ENCODE data around the gene FGFRL1.

FGFRL1 gene

DNA sequence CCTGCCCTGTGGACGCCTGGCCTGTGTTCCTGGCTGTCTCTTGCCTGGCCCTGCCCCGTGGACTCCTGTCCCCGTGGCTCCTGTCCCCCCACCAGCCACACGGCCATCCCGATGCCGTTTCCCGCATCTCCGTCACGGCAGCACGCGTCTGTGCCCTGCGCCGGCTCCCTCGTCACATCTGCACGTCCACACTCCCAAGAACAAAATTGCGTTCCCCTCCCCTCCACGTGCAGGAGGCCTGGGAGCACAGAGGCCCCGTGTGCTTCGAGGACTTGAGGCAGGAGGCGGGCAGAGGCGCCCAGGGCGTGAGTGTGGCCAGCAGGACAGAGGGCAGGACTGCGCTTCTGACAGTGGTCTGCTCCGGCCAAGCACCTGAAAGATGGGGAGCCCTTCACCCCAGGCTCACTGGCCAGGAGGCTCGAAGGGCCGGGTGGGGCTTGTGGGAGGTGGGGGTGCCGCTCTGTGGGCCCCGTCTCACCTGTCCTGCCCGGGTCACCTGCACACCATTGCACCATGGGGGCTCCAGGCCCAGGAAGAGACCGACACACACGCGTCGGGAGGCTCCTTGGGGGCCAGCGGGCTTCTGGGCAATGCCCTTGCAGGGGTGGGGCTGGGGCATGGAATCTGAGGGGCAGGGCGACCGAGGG is 17.3 kb downstream of the FGFRL1 start:
- H3K4me3 Mint-ChIP-seq, result no peak overlapping the region
- no peaks in the 10 kb centered on the region for H3K4me1 Mint-ChIP-seq (ENCODE audit: low read depth)
- H3K27me3 Mint-ChIP-seq, result no peaks in the 10 kb centered on the region
- H3K9me3 Mint-ChIP-seq, result no peaks in the 10 kb centered on the region
- H3K27ac Mint-ChIP-seq, result no peak overlapping the region
- H3K36me3 Mint-ChIP-seq (ENCODE audit: low read depth), result peaks cover 9% of the 10 kb centered on the region

DNA sequence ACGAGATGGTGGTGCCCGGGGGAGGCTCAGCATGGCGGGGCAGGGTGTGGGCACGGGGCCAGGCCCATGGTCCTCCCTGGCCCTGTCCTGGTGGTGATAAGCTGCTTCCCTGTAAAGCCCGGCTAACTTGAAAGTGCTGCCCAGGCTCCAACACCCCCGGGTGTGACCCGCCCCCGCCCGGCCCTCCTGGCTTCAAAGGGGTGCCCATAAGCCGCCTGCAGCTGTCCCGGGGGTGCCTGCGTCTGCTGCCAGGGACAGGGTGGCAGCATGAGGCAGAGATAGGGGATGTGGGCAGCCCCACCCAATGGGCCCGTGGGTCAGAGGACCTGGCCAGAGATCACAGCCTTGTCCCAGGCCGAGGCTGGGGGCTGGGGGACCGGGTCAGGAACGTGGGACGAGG is 18.1 kb downstream of the FGFRL1 start:
- H3K4me1 Mint-ChIP-seq (ENCODE audit: low read depth), result no peaks in the 10 kb centered on the region
- H3K27ac Mint-ChIP-seq, result no peak overlapping the region
- no peak overlapping the region for H3K4me3 Mint-ChIP-seq
- H3K9me3 Mint-ChIP-seq, result no peaks in the 10 kb centered on the region
- H3K36me3 Mint-ChIP-seq (ENCODE audit: low read depth), result peaks cover 9% of the 10 kb centered on the region
- no peaks in the 10 kb centered on the region for H3K27me3 Mint-ChIP-seq

DNA sequence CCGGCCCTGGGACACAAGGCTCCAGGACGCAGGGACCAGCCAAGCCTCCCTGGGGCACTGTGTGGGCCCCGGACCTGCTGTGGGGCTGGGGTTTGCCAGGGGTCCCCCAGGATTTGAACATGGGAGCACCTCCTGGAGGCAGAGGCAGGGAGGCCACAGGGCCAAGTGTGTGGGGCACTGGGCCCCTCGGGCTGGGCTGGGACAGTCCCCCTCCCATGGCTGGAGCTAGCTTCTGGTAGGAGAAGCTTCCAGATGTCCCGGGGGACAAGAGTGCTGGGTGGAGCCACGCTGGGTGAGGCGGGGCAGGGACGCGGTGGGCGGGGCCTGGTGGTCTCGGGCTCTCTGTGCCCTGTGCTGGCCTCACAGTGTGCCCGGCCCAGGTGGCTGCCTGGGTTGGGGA is 18.6 kb downstream of the FGFRL1 start:
- Mint-ChIP-seq H3K36me3 (ENCODE audit: low read depth) (peaks cover 6% of the 10 kb centered on the region), H3K4me3 (no peak overlapping the region), H3K9me3 (no peaks in the 10 kb centered on the region), H3K4me1 (ENCODE audit: low read depth) (no peaks in the 10 kb centered on the region), H3K27me3 (no peaks in the 10 kb centered on the region), H3K27ac (no peak overlapping the region)

DNA sequence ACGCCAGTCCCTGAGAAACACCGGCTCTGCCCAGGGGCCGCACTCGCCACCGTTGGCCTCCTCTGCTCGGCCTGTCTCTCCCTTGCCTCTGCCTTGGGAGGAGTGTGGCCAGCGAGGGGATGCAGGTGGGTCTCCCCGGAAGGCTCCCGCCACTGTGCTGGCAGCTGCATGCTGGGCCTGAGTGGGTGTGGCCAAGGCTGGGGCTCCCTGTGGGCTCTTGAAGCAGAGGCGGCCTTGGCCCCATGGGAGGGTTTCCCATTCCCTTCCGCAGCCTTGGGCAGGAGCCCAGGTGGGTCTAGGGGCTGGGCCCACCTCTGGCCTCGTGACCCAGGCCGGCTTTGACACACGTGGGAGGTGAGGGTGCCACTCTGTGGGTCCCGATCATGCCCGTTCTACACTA is 19.1 kb downstream of the FGFRL1 start:
- Mint-ChIP-seq H3K36me3 (ENCODE audit: low read depth) (peaks cover under 1% of the 10 kb centered on the region), H3K9me3 (no peaks in the 10 kb centered on the region), H3K4me1 (ENCODE audit: low read depth) (no peaks in the 10 kb centered on the region), H3K27me3 (no peaks in the 10 kb centered on the region), H3K27ac (no peak overlapping the region), H3K4me3 (no peak overlapping the region)

DNA sequence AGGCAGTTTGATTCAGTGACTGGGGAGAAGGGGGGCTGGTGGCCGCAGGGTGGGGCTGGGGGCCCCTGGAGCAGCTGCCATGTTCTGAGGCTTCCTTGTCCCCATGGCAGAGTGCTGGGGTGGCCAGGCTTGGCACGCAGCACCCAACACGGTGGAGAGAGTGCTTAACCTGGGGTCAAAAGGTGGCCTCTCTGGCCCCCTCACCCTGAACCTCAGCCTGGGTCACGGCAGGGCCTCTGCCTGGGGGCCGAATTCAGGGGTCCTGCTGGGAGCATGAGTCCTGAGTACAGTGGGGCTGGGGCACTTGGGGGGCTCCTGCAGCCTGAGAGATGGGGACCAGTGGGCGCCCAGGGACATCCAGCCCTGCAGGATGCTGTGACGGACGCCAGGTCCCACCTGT is 19.9 kb downstream of the FGFRL1 start:
- H3K4me3 Mint-ChIP-seq, result no peak overlapping the region
- H3K4me1 Mint-ChIP-seq (ENCODE audit: low read depth), result no peaks in the 10 kb centered on the region
- H3K27ac Mint-ChIP-seq, result no peak overlapping the region
- H3K36me3 Mint-ChIP-seq (ENCODE audit: low read depth), result no peaks in the 10 kb centered on the region
- no peaks in the 10 kb centered on the region for H3K27me3 Mint-ChIP-seq
- no peaks in the 10 kb centered on the region for H3K9me3 Mint-ChIP-seq

DNA sequence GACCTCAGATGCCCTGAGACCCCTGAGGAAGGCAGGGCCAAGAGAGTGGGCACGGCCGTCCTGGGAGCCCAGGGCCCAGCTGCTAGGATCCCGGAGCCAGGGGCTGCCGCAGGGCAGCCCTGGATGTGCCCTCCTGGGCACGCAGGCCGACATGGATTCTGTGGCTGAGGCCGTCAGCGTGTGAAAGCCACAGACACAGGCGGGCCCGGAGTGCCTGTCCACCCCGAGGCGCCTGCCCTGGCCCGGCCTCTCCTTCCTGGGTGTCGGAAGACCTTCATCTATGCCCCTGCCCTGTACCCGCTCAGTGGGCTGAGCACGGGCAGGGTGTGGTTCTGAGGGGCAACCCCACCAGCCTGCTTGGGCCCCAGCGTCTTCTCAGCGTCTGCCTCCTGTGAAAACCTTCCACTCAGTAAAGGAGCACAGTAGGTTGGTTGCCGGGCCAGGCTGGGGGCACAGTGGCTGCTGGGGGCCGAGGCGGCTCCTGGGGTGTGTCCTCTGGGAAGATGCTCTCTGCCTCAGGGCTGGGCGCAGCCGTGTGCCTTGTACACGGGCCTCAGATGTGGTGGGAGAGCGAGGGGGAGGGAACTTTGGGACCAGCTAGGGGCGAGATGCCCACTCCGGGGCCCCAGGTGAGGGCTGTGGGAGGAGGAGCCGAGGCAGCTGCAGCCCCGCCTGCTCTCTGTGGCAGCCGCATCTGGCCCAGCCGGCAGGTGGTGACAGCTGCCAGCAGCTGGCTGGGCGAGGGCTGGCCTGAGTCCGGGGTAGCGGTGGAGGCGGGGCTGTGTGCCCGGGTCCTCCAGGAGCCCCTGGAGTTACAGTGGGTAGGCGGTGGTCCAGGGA is 20.8 kb downstream of the FGFRL1 start:
- H3K27ac Mint-ChIP-seq, result no peak overlapping the region
- H3K9me3 Mint-ChIP-seq, result no peaks in the 10 kb centered on the region
- H3K36me3 Mint-ChIP-seq (ENCODE audit: low read depth), result no peaks in the 10 kb centered on the region
- H3K4me3 Mint-ChIP-seq, result no peak overlapping the region
- no peaks in the 10 kb centered on the region for H3K27me3 Mint-ChIP-seq
- H3K4me1 Mint-ChIP-seq (ENCODE audit: low read depth), result no peaks in the 10 kb centered on the region

DNA sequence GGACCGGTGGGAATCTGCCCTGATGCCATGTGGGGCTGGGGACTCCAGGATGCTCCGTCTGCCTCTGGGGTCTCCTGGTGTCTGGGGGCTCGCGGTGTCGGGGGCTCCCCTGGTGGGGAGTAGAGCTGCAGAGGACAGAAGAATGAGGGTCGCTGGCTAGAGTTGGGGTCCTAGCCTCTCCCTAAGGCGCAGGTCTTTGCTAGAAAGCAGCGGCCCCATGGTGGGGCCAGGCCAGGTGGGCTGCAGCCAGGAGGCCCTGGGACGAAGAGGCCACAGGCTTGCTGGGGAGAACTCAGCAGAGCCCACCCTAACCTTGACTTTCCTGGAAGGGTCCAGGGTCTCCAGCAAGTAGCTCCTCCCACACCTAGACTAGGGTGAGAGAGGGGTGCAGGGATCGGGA is 21.4 kb downstream of the FGFRL1 start:
- Mint-ChIP-seq H3K4me3 (no peak overlapping the region), H3K27ac (no peak overlapping the region), H3K9me3 (no peaks in the 10 kb centered on the region), H3K27me3 (no peaks in the 10 kb centered on the region), H3K36me3 (ENCODE audit: low read depth) (no peaks in the 10 kb centered on the region), H3K4me1 (ENCODE audit: low read depth) (no peaks in the 10 kb centered on the region)

DNA sequence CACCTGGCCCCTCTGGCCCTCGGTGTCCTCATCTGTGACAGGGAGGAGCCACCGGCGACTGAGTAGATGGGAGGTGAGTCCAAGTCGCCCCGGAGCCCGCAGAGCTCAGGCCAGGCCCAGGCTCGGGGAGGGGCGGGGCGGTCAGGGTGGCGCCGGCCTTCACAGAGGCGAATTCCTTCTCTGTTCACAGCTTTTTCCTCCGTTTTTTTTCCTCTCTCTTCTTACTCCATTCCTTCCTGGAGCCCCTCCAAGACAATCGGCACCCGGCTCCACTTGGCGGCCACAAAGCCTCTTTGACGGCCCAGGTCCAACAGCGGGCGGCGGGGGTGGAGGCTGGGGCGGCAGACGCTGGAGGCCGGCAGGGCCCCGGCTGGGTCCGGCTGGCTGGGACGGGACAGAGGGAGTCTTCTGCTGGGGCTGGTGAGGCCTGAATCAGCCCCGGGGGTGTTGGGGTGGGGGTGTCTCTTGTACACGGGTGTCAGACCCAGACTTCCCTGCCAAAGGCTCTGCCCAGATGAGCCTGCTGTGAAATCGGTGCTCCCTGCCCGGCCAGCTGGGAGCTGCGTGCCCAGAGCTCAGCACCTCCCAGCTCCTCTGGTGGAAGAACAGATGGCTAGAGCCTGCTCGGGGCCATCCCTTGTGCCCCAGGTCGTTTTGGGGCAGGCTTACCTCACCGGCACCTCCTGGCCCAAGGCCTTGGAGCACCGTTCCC is 22.6 kb downstream of the FGFRL1 start:
- Mint-ChIP-seq H3K27me3 (no peaks in the 10 kb centered on the region), H3K9me3 (no peaks in the 10 kb centered on the region), H3K4me3 (no peak overlapping the region), H3K4me1 (ENCODE audit: low read depth) (no peaks in the 10 kb centered on the region), H3K36me3 (ENCODE audit: low read depth) (no peaks in the 10 kb centered on the region), H3K27ac (no peak overlapping the region)

DNA sequence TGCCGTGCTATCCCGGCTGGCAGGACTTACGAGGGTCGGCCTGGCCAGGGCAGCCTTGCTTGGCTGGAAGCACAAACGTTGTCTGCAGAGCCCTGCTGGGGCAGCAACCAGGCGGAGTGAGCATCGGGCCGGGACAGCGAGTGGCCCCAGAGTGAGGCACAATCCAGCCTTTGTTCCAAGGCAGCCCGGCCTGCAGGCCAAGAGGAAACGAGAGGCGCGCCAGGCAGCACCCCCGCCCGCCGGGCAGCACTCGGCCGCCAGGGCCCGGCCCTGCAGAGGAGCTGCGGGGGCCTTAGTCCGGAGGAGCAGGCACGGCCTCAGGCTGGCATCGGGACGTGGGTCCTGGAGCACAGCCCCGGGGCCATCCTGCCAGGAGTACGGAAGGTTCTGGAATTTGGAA is 24.1 kb downstream of the FGFRL1 start:
- no peaks in the 10 kb centered on the region for H3K9me3 Mint-ChIP-seq
- no peak overlapping the region for H3K4me3 Mint-ChIP-seq
- H3K4me1 Mint-ChIP-seq (ENCODE audit: low read depth), result no peaks in the 10 kb centered on the region
- no peaks in the 10 kb centered on the region for H3K36me3 Mint-ChIP-seq (ENCODE audit: low read depth)
- no peak overlapping the region for H3K27ac Mint-ChIP-seq
- no peaks in the 10 kb centered on the region for H3K27me3 Mint-ChIP-seq

DNA sequence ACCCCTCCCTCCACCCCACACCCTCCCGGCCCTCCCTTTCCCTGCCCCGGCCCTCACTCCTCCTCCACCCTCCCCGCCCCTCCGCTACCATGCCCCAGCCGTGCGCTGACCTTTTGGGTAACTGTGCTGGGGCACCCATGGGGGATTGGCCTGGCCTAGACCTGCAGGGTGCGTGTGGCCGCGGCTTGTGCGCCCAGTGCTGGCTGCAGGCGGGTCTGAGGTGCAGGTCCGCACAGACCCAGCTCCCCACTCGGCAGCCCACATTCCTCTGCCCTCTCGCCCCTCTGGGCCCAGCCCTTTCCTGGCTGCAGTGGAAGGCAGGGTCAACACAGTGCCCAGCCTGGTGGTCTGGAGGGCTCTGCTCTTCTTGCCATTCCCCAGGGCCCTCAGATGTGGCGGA is 24.7 kb downstream of the FGFRL1 start:
- no peaks in the 10 kb centered on the region for H3K4me1 Mint-ChIP-seq (ENCODE audit: low read depth)
- no peak overlapping the region for H3K27ac Mint-ChIP-seq
- H3K9me3 Mint-ChIP-seq, result no peaks in the 10 kb centered on the region
- H3K4me3 Mint-ChIP-seq, result no peak overlapping the region
- no peaks in the 10 kb centered on the region for H3K36me3 Mint-ChIP-seq (ENCODE audit: low read depth)
- H3K27me3 Mint-ChIP-seq, result no peaks in the 10 kb centered on the region

DNA sequence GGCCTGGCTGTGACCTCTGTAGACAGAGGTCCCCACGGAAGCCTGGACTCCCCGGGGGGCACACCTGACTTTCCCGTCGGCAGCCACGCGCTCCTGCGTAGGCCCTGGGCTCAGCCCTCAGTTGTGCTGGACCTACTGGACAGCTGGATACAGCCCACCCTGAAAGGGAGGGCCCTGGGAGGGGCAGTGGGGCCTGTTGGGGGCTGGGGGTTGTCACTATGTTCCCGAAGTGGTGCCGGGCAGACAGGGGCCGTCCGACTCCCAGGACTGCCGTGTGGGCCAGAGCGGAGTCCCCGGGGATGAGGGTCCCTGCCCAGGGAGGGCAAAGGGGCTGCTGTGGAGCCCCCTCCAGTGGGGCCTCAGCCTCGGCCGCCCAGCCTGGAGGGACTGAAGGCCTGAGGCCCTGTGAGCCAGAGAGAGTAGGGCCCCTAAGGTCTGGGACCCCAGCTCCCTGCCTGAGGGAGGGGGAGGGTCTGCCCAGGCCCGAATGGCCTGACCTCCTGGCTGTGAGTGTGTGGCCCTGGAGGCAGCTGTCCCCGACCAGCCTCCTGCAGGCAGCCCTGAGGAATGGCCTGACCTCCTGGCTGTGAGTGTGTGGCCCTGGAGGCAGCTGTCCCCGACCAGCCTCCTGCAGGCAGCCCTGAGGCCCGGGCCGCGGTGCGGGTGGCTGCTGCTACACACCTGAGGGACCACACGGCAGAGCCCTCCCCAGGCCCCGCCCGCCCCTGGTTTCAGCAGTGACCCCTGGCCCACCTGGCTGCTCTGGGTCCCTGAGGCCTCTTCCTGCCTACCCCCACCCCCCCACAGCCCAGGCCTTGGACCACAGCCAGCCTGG is 25.8 kb downstream of the FGFRL1 start:
- Mint-ChIP-seq H3K27ac (no peak overlapping the region), H3K36me3 (ENCODE audit: low read depth) (no peaks in the 10 kb centered on the region)

DNA sequence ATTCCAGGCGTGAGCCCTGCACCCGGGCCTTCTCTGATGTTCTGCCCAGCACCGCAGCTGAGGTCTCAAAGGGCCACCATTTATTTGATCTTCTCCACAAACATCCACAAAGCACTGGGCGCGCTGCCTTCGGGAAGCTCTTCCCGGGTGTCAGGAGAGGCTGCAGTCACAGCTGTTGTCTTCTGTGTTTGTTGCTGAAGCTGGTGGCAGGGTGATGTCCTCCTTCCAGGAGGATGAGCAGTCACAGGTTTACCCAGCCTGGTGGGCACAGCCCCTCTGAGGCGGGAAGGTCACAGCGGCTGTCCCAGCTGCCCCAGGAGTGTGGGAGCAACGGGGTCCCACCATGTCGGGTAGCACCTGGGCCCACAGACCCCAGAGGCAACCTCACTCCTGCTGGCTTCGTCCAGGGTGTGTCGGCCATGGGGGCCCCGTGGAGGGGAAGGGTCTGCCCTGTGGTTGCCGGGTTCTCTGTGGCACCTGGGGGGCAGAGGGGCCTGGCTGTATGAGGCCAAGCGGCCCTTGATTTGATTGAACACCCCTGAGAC is 27.6 kb downstream of the FGFRL1 start:
- no peaks in the 10 kb centered on the region for H3K9me3 Mint-ChIP-seq

More for the DNA sequence above, 25.8 kb downstream of the FGFRL1 start:
- Mint-ChIP-seq H3K27me3 (no peaks in the 10 kb centered on the region), H3K9me3 (no peaks in the 10 kb centered on the region), H3K4me1 (ENCODE audit: low read depth) (no peaks in the 10 kb centered on the region), H3K4me3 (no peak overlapping the region)

DNA sequence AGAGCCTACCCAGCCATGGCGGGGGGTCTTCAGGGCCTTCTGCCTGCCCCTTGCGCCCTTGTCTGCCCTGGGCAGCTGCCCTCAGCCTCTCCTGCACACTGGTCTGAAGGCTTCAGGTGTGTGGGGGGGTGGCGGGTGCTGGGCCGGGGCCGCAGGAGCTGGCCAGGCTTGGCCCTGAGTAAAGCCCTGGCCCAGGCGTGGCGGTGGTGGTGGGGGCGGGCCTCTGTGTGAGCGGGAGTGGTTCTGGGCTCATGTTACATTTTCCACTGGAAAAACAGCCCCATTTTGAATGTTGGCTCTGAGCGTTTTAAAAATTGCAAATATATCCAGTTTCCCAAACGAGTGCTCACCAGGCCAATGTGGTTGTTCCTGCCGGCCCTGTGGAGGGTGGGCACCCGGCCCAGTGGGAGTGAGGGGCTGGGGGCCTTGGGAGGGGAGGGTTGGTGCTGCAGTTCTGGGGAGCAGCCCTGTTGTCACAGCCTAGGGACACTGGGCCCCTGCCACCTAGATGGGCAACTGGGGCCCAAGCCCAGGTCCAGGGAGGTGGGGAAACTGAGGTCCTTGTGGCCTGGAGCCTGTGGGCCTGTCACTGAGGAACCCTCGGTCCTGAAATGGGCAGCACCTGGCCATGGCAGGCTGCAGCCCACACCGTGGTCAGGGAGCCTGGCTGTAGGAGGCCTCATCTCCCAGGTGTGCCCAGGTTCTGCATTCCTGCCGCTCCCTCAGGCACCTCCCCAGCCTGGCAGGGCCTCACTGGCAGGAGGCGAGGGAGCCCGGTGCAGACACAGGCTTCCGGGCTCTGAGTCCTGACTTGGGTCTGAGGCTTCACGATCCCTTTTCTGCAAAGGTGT is 28.3 kb downstream of the FGFRL1 start:
- Mint-ChIP-seq H3K9me3 (no peaks in the 10 kb centered on the region), H3K36me3 (ENCODE audit: low read depth) (no peaks in the 10 kb centered on the region), H3K27ac (no peak overlapping the region), H3K27me3 (no peaks in the 10 kb centered on the region), H3K4me3 (no peak overlapping the region), H3K4me1 (ENCODE audit: low read depth) (peaks cover 4% of the 10 kb centered on the region)

More for the DNA sequence above, 27.6 kb downstream of the FGFRL1 start:
- Mint-ChIP-seq H3K27me3 (no peaks in the 10 kb centered on the region), H3K36me3 (ENCODE audit: low read depth) (no peaks in the 10 kb centered on the region), H3K4me1 (ENCODE audit: low read depth) (peaks cover 4% of the 10 kb centered on the region), H3K4me3 (no peak overlapping the region), H3K27ac (no peak overlapping the region)

Measured in stimulated activated naive CD8-positive, alpha-beta T cell treated with anti-CD3 and anti-CD28 coated beads, Interleukin-15, Interleukin-2, amounts not matched to agents 100 ng/mL and 50 ng/mL, for 24 hours (primary cell).